HEK293 (cell line): ENCODE measurements around the gene PRPS2.

Experiments used
- ZNF10 ChIP-seq: fragments of 450-650 bp; formaldehyde crosslinking; IDR thresholded peaks from 2 replicates; pipeline ENCODE4 v1.5.1; 2017; ENCODE audit warnings: missing biosample characterization, missing genetic modification characterization
- ZNF596 ChIP-seq: fragments of 450-650 bp; IDR thresholded peaks from 2 replicates; pipeline ENCODE4 v1.5.0; 2018; ENCODE audit warnings: missing biosample characterization, mild to moderate bottlenecking, missing genetic modification characterization, moderate library complexity
- TF ChIP-seq, protein P1 (sequence below): fragments of 450-650 bp; formaldehyde crosslinking; IDR thresholded peaks from 2 replicates; pipeline ENCODE4 v1.5.1; 2016; ENCODE audit warnings: missing biosample characterization, missing genetic modification characterization

DNA sequence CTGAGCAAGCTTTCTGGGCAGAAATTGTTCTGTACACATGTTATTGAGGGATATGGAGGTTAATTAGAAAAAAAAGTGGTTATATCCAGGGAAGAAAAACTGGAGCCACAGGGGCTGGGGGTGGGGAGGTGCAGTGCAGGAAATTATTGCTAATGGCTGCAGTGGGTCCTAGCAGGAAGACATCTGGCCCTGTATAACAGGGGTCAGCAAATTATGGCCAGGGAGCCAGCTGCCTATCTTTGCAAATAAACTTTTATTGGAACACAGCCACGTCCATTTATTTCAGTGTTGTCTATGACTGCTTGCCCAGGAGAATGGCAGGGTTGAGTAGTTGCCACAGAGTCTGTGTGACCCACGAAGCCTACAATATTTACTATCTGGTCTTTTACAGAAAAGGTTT lies 23.4 kb upstream of the PRPS2 start:
- TF ChIP-seq ZNF10 (tag by site-specific recombination) = no peak
- TF ChIP-seq ZNF596 (tag by site-specific recombination) = no peak
- TF ChIP-seq, protein P1, sequence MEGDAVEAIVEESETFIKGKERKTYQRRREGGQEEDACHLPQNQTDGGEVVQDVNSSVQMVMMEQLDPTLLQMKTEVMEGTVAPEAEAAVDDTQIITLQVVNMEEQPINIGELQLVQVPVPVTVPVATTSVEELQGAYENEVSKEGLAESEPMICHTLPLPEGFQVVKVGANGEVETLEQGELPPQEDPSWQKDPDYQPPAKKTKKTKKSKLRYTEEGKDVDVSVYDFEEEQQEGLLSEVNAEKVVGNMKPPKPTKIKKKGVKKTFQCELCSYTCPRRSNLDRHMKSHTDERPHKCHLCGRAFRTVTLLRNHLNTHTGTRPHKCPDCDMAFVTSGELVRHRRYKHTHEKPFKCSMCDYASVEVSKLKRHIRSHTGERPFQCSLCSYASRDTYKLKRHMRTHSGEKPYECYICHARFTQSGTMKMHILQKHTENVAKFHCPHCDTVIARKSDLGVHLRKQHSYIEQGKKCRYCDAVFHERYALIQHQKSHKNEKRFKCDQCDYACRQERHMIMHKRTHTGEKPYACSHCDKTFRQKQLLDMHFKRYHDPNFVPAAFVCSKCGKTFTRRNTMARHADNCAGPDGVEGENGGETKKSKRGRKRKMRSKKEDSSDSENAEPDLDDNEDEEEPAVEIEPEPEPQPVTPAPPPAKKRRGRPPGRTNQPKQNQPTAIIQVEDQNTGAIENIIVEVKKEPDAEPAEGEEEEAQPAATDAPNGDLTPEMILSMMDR (tag by site-specific recombination) = no peak
